ENCODE data around the gene NOL3. TPM values are rescaled to one million over a fixed set of nuclear protein-coding genes. Genes with fewer than 3 reads are reported as not detected.

The NOL3 gene
- total and polyA plus RNA-seq, 2 donors, result 2.3 to 28.2 TPM

GRCh38 chr16:67190041-67190440 lies 19.7 kb downstream of the NOL3 start, which contains the start of gene EXOC3L1:
Gene EXOC3L1, minus strand, starts transcription at chr16:67190136. Its CDS starts 460 bp downstream, at chr16:67189676.
- Histone ChIP-seq H3K27ac (ENCODE audit: low read depth in 1 of 2, low read length in 1 of 2) (no peak within 1 kb of the TSS), H3K4me1 (ENCODE audit: control insufficient read depth in 2 of 2, insufficient read depth in 2 of 2, low read length in 2 of 2) (peaks cover 21 to 27% of the 10 kb centered on the region in 2 donors), H3K4me3 (ENCODE audit: low read length in 2 of 2) (no peak within 1 kb of the TSS), H3K36me3 (ENCODE audit: control insufficient read depth in 2 of 2, insufficient read depth in 2 of 2, low read length in 1 of 2) (peaks cover 10 to 18% of the 10 kb centered on the region in 2 donors), H3K27me3 (ENCODE audit: control insufficient read depth in 2 of 2, insufficient read depth in 1 of 2, low read length in 1 of 2) (peaks cover 12 to 37% of the 10 kb centered on the region in 2 donors), H3K9me3 (ENCODE audit: control insufficient read depth in 2 of 2, insufficient read depth in 1 of 2, low read length in 1 of 2) (no peaks in the 10 kb centered on the region)
- 72% methylated on average over 6 of the region's 6 CpGs for WGBS
- no peak for DNase-seq (ENCODE audit: low read depth in 6 of 9, low spot score in 9 of 9)

GRCh38 chr16:67190448-67191399 lies 20.4 kb downstream of the NOL3 start:
- H3K4me1 ChIP-seq (ENCODE audit: control insufficient read depth in 2 of 2, insufficient read depth in 2 of 2, low read length in 2 of 2), result peaks cover 19 to 21% of the 10 kb centered on the region in 2 donors
- WGBS, result 96% methylated on average over 13 of the region's 13 CpGs
- DNase-seq (ENCODE audit: low read depth in 6 of 9, low spot score in 9 of 9), result no peak

GRCh38 chr16:67191411-67191994 lies 21.2 kb downstream of the NOL3 start:
- Histone ChIP-seq H3K36me3 (ENCODE audit: control insufficient read depth in 2 of 2, insufficient read depth in 2 of 2, low read length in 1 of 2) (peaks cover 23 to 33% of the 10 kb centered on the region in 2 donors), H3K27ac (ENCODE audit: low read depth in 1 of 2, low read length in 1 of 2) (no peak overlapping the region), H3K4me1 (ENCODE audit: control insufficient read depth in 2 of 2, insufficient read depth in 2 of 2, low read length in 2 of 2) (peaks cover 19 to 21% of the 10 kb centered on the region in 2 donors), H3K27me3 (ENCODE audit: control insufficient read depth in 2 of 2, insufficient read depth in 1 of 2, low read length in 1 of 2) (peaks cover 0 to 22% of the 10 kb centered on the region in 2 donors), H3K4me3 (ENCODE audit: low read length in 2 of 2) (peak overlapping the region; percentile 89 to 97), H3K9me3 (ENCODE audit: control insufficient read depth in 2 of 2, insufficient read depth in 1 of 2, low read length in 1 of 2) (no peaks in the 10 kb centered on the region)
- DNase-seq (ENCODE audit: low read depth in 6 of 9, low spot score in 9 of 9), result no peak
- 40% methylated on average over 9 of the region's 9 CpGs for WGBS

More at GRCh38 chr16:67190448-67191399, 20.4 kb downstream of the NOL3 start:
- Histone ChIP-seq H3K27me3 (ENCODE audit: control insufficient read depth in 2 of 2, insufficient read depth in 1 of 2, low read length in 1 of 2) (peaks cover 6 to 30% of the 10 kb centered on the region in 2 donors), H3K9me3 (ENCODE audit: control insufficient read depth in 2 of 2, insufficient read depth in 1 of 2, low read length in 1 of 2) (no peaks in the 10 kb centered on the region), H3K27ac (ENCODE audit: low read depth in 1 of 2, low read length in 1 of 2) (no peak overlapping the region), H3K36me3 (ENCODE audit: control insufficient read depth in 2 of 2, insufficient read depth in 2 of 2, low read length in 1 of 2) (peaks cover 16 to 25% of the 10 kb centered on the region in 2 donors), H3K4me3 (ENCODE audit: low read length in 2 of 2) (no peak overlapping the region)

GRCh38 chr16:67191995-67192681 lies 21.8 kb downstream of the NOL3 start, which contains the start of gene E2F4:
Gene E2F4, plus strand, starts transcription at chr16:67192155. Its CDS starts 73 bp downstream, at chr16:67192228.
- Histone ChIP-seq H3K27ac (ENCODE audit: low read depth in 1 of 2, low read length in 1 of 2) (peak within 1 kb of the TSS; percentile 43 to 64), H3K4me1 (ENCODE audit: control insufficient read depth in 2 of 2, insufficient read depth in 2 of 2, low read length in 2 of 2) (peaks cover 19 to 21% of the 10 kb centered on the region in 2 donors), H3K4me3 (ENCODE audit: low read length in 2 of 2) (peak within 1 kb of the TSS; percentile 89 to 97), H3K27me3 (ENCODE audit: control insufficient read depth in 2 of 2, insufficient read depth in 1 of 2, low read length in 1 of 2) (peaks cover 0 to 16% of the 10 kb centered on the region in 2 donors), H3K36me3 (ENCODE audit: control insufficient read depth in 2 of 2, insufficient read depth in 2 of 2, low read length in 1 of 2) (peaks cover 29 to 39% of the 10 kb centered on the region in 2 donors), H3K9me3 (ENCODE audit: control insufficient read depth in 2 of 2, insufficient read depth in 1 of 2, low read length in 1 of 2) (no peaks in the 10 kb centered on the region)
- DNase-seq (ENCODE audit: low read depth in 6 of 9, low spot score in 9 of 9), result peak; percentile 70 to 93 (median 81)
- WGBS, result under 1% methylated on average over 54 of the region's 54 CpGs

- no peak overlapping the region for H3K27ac ChIP-seq (ENCODE audit: low read depth in 1 of 2, low read length in 1 of 2)
- DNase-seq (ENCODE audit: low read depth in 6 of 9, low spot score in 9 of 9), result no peak
- 50% methylated on average over 17 of the region's 17 CpGs for WGBS
- peak overlapping the region; percentile 89 to 97 for H3K4me3 ChIP-seq (ENCODE audit: low read length in 2 of 2)
- H3K36me3 ChIP-seq (ENCODE audit: control insufficient read depth in 2 of 2, insufficient read depth in 2 of 2, low read length in 1 of 2), result peaks cover 36 to 46% of the 10 kb centered on the region in 2 donors
- peaks cover 0 to 10% of the 10 kb centered on the region in 2 donors for H3K27me3 ChIP-seq (ENCODE audit: control insufficient read depth in 2 of 2, insufficient read depth in 1 of 2, low read length in 1 of 2)
- peaks cover 19 to 21% of the 10 kb centered on the region in 2 donors for H3K4me1 ChIP-seq (ENCODE audit: control insufficient read depth in 2 of 2, insufficient read depth in 2 of 2, low read length in 2 of 2)
- no peaks in the 10 kb centered on the region for H3K9me3 ChIP-seq (ENCODE audit: control insufficient read depth in 2 of 2, insufficient read depth in 1 of 2, low read length in 1 of 2)
Measured at GRCh38 chr16:67192781-67193361, 22.5 kb downstream of the NOL3 start.

- DNase-seq (ENCODE audit: low read depth in 6 of 9, low spot score in 9 of 9), result no peak
- Histone ChIP-seq H3K9me3 (ENCODE audit: control insufficient read depth in 2 of 2, insufficient read depth in 1 of 2, low read length in 1 of 2) (no peaks in the 10 kb centered on the region), H3K27ac (ENCODE audit: low read depth in 1 of 2, low read length in 1 of 2) (no peak overlapping the region), H3K27me3 (ENCODE audit: control insufficient read depth in 2 of 2, insufficient read depth in 1 of 2, low read length in 1 of 2) (peaks cover 0 to 9% of the 10 kb centered on the region in 2 donors), H3K4me3 (ENCODE audit: low read length in 2 of 2) (no peak overlapping the region), H3K4me1 (ENCODE audit: control insufficient read depth in 2 of 2, insufficient read depth in 2 of 2, low read length in 2 of 2) (peaks cover 19 to 21% of the 10 kb centered on the region in 2 donors), H3K36me3 (ENCODE audit: control insufficient read depth in 2 of 2, insufficient read depth in 2 of 2, low read length in 1 of 2) (peaks cover 43 to 52% of the 10 kb centered on the region in 2 donors)
Measured at GRCh38 chr16:67193536-67193935, 23.2 kb downstream of the NOL3 start.

GRCh38 chr16:67194260-67194659 lies 23.9 kb downstream of the NOL3 start:
- Histone ChIP-seq H3K36me3 (ENCODE audit: control insufficient read depth in 2 of 2, insufficient read depth in 2 of 2, low read length in 1 of 2) (peaks cover 49 to 54% of the 10 kb centered on the region in 2 donors), H3K9me3 (ENCODE audit: control insufficient read depth in 2 of 2, insufficient read depth in 1 of 2, low read length in 1 of 2) (no peaks in the 10 kb centered on the region), H3K27me3 (ENCODE audit: control insufficient read depth in 2 of 2, insufficient read depth in 1 of 2, low read length in 1 of 2) (peaks cover 0 to 7% of the 10 kb centered on the region in 2 donors), H3K27ac (ENCODE audit: low read depth in 1 of 2, low read length in 1 of 2) (no peak overlapping the region), H3K4me3 (ENCODE audit: low read length in 2 of 2) (no peak overlapping the region), H3K4me1 (ENCODE audit: control insufficient read depth in 2 of 2, insufficient read depth in 2 of 2, low read length in 2 of 2) (peaks cover 19 to 21% of the 10 kb centered on the region in 2 donors)
- 96% methylated on average over 6 of the region's 6 CpGs for WGBS
- DNase-seq (ENCODE audit: low read depth in 6 of 9, low spot score in 9 of 9), result no peak

- H3K9me3 ChIP-seq (ENCODE audit: control insufficient read depth in 2 of 2, insufficient read depth in 1 of 2, low read length in 1 of 2), result no peaks in the 10 kb centered on the region
- DNase-seq (ENCODE audit: low read depth in 6 of 9, low spot score in 9 of 9), result no peak
- no peak overlapping the region for H3K27ac ChIP-seq (ENCODE audit: low read depth in 1 of 2, low read length in 1 of 2)
- no peak overlapping the region for H3K4me3 ChIP-seq (ENCODE audit: low read length in 2 of 2)
- H3K36me3 ChIP-seq (ENCODE audit: control insufficient read depth in 2 of 2, insufficient read depth in 2 of 2, low read length in 1 of 2), result peaks cover 61 to 63% of the 10 kb centered on the region in 2 donors
- peaks cover 19 to 21% of the 10 kb centered on the region in 2 donors for H3K4me1 ChIP-seq (ENCODE audit: control insufficient read depth in 2 of 2, insufficient read depth in 2 of 2, low read length in 2 of 2)
- no peaks in the 10 kb centered on the region for H3K27me3 ChIP-seq (ENCODE audit: control insufficient read depth in 2 of 2, insufficient read depth in 1 of 2, low read length in 1 of 2)
- 97% methylated on average over 5 of the region's 5 CpGs for WGBS
Measured at GRCh38 chr16:67195676-67196075, 25.3 kb downstream of the NOL3 start.
